ENCODE measurements around the gene RAPH1.

- TF ChIP-seq CTCF (IDR thresholded peaks at IDR 0.05): no peak
- TF ChIP-seq POLR2A (IDR thresholded peaks at IDR 0.05): no peak
Measured at GRCh38 chr2:203440671-203441070, 94.4 kb downstream of the RAPH1 start.
